Left lung (tissue), 10 donors: ENCODE measurements around the gene WNT5B. TPM values are rescaled to one million over a fixed set of nuclear protein-coding genes. Genes with fewer than 3 reads are reported as not detected.

Source experiments
- ATAC-seq: fragments of 200-7000 bp; cut with Tn5 transposase; one replicate; pipeline ENCODE4 v1.9.1; 2020; ENCODE audit warnings: moderate library complexity
- DNase-seq, 4 donors: peaks; one replicate each; pipeline ENCODE4 v3.0.0-alpha.2; 2013 to 2020
- H3K27ac ChIP-seq, 2 donors: fragments of 200-600 bp; sonication (generic) in 1 of 2; one replicate each; pipeline versions ENCODE4 v1.5.0 to v1.8.0; 2020 to 2021
- H3K27me3 ChIP-seq, 2 donors: fragments of 200-600 bp; sonication (generic) in 1 of 2; one replicate each; pipeline versions ENCODE4 v1.5.0 to v1.8.0; 2020 to 2021
- H3K36me3 ChIP-seq, 2 donors: fragments of 200-600 bp; sonication (generic) in 1 of 2; one replicate each; pipeline versions ENCODE4 v1.5.0 to v1.8.0; 2020 to 2021
- H3K4me1 ChIP-seq, 2 donors: fragments of 200-600 bp; one replicate each; pipeline ENCODE4 v1.8.0; 2021
- H3K4me3 ChIP-seq, 2 donors: fragments of 200-600 bp; sonication (generic) in 1 of 2; one replicate each; pipeline versions ENCODE4 v1.5.0 to v1.8.0; 2020 to 2021; ENCODE audit warnings: mild to moderate bottlenecking in 1 of 2
- H3K9me3 ChIP-seq, 2 donors: fragments of 200-600 bp; sonication (generic) in 1 of 2; one replicate each; pipeline versions ENCODE4 v1.5.0 to v1.8.0; 2020 to 2021
- intact Hi-C, 2 donors: fragments of 100-400 bp; cut with DNase I; formaldehyde crosslinking; loops; one replicate each; pipeline versions ENCODE4 v1.11.2 to v1.14.2; 2022
- polyA plus RNA-seq, 6 donors: library from polyadenylated mRNA; unstranded; fragments of 120-200 nt; gene quantifications; one replicate each; pipeline ENCODE4 v1.2.1, GENCODE V29; 2013; ENCODE audit not compliant: insufficient read length in 6 of 6
- total RNA-seq, 2 donors: library from RNA; stranded (reverse); fragmentation: NEBNext Ultra II Directional; extraction: Animal tissue kit (Norgen Biotek cat#: 25700); gene quantifications; one replicate each; pipeline ENCODE4 v1.2.1, GENCODE V29; 2021
- TF ChIP-seq, protein P1 (sequence below), 2 donors: fragments of 200-600 bp; sonication (generic) in 1 of 2; IDR thresholded peaks; one replicate each; pipeline versions ENCODE4 v1.5.0 to v1.8.0; 2021; ENCODE audit warnings: antibody characterized with exemption in 2 of 2
- donor health status: DM: no; HTN: yes; CAD: no.
- donor health status: DM: no; HTN: no; CAD: no.

Gene WNT5B
- total and polyA plus RNA-seq, 8 donors = 3.3 to 8.8 (median 6.7) TPM

GRCh38 chr12:1618489-1618888 lies 10.5 kb upstream of the WNT5B start:
- ATAC-seq (peak; percentile 39), DNase-seq (no peak)
- H3K4me1 ChIP-seq = peaks cover 3 to 48% of the 10 kb centered on the region in 2 donors
- no peaks in the 10 kb centered on the region for H3K9me3 ChIP-seq
- H3K27ac ChIP-seq = peak overlapping the region in 1 of 2 donors; percentile 67
- H3K4me3 ChIP-seq = no peak overlapping the region
- intact Hi-C loops = no loop called here
- TF ChIP-seq, protein P1, sequence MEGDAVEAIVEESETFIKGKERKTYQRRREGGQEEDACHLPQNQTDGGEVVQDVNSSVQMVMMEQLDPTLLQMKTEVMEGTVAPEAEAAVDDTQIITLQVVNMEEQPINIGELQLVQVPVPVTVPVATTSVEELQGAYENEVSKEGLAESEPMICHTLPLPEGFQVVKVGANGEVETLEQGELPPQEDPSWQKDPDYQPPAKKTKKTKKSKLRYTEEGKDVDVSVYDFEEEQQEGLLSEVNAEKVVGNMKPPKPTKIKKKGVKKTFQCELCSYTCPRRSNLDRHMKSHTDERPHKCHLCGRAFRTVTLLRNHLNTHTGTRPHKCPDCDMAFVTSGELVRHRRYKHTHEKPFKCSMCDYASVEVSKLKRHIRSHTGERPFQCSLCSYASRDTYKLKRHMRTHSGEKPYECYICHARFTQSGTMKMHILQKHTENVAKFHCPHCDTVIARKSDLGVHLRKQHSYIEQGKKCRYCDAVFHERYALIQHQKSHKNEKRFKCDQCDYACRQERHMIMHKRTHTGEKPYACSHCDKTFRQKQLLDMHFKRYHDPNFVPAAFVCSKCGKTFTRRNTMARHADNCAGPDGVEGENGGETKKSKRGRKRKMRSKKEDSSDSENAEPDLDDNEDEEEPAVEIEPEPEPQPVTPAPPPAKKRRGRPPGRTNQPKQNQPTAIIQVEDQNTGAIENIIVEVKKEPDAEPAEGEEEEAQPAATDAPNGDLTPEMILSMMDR (IDR thresholded peaks at IDR 0.05) = no peak
- no peaks in the 10 kb centered on the region for H3K27me3 ChIP-seq
- no peaks in the 10 kb centered on the region for H3K36me3 ChIP-seq

DNA sequence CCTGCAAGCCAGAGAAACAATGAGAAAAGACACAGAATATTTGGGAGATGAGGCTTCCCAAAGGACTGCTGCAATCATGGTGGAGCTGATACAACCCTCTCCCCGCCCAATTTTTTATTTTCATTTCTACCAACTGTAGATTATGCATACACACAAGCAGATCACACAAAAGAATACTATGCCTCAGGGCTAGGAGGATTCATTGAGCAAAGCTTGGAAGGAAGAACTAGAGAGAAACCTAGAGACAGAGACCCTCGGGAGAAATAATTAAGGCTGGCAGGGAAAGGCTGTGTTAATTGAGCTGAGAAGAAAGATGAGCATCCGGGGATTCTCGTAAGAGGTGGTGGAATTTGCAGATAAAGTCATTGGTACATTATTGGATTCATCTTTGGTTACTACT lies 9.9 kb upstream of the WNT5B start:
- no peaks in the 10 kb centered on the region for H3K36me3 ChIP-seq
- intact Hi-C loops = no loop called here
- DNase-seq = no peak
- no peak for ATAC-seq
- H3K9me3 ChIP-seq = no peaks in the 10 kb centered on the region
- TF ChIP-seq, protein P1 (IDR thresholded peaks at IDR 0.05) = no peak
- no peak overlapping the region for H3K4me3 ChIP-seq
- no peaks in the 10 kb centered on the region for H3K27me3 ChIP-seq
- peaks cover 3 to 48% of the 10 kb centered on the region in 2 donors for H3K4me1 ChIP-seq
- H3K27ac ChIP-seq = peak overlapping the region in 1 of 2 donors; percentile 67

GRCh38 chr12:1619587-1619986 lies 9.4 kb upstream of the WNT5B start:
- TF ChIP-seq, protein P1 (IDR thresholded peaks at IDR 0.05) = no peak
- peak in 3 of 4 donors; percentile 24 to 91 (median 81) for DNase-seq
- intact Hi-C loops = no loop called here

DNA sequence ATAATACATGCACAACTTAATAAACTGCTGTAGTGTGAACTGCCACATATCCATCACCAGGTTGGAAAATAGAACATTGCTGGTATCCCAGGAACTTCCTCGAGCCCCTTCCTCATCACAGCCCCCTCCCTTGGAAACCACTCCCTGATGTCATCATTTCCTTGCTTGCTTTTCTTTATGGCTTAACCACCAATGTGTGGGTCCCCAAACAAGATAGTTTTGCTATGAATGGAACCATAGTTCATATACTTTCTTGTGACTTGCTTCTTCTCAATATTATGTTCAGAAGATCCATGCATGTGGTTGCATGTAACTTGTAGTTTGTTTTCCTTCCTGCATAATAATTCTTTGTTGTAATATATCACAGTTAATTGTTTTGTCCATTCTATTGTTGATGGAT lies 8.9 kb upstream of the WNT5B start:
- Histone ChIP-seq H3K27me3 (no peaks in the 10 kb centered on the region), H3K36me3 (no peaks in the 10 kb centered on the region), H3K9me3 (no peaks in the 10 kb centered on the region), H3K27ac (peak overlapping the region in 1 of 2 donors; percentile 67), H3K4me3 (no peak overlapping the region), H3K4me1 (peaks cover 3 to 48% of the 10 kb centered on the region in 2 donors)
- TF ChIP-seq, protein P1 (IDR thresholded peaks at IDR 0.05) = no peak
- DNase-seq (no peak), ATAC-seq (no peak)
- intact Hi-C loops = no loop called here

More at GRCh38 chr12:1619587-1619986, 9.4 kb upstream of the WNT5B start:
- Histone ChIP-seq H3K4me3 (no peak overlapping the region), H3K9me3 (no peaks in the 10 kb centered on the region), H3K27me3 (no peaks in the 10 kb centered on the region), H3K36me3 (no peaks in the 10 kb centered on the region), H3K4me1 (peaks cover 3 to 48% of the 10 kb centered on the region in 2 donors), H3K27ac (peak overlapping the region in 1 of 2 donors; percentile 67)
- peak; percentile 77 for ATAC-seq

DNA sequence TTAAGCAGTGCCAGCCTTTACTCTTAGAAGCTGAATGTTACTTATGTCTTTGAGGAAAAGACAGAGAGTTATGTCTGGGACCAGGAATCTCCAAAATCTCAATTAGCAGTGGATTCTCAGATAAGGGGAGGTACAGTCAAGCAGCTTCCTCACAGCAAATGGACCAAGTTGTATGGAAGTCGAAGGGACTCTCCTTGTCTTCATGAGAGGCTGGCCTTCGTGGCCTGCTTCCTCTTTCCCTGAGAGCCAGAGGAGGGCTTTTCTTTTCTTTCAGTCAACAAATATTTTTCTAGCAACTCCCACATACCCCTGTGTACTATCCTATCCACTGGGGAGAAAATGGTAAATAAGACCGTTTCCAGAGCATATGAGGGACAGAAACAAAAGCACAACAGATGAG lies 6.6 kb upstream of the WNT5B start:
- no peak for DNase-seq
- Histone ChIP-seq H3K27ac (no peak overlapping the region), H3K4me1 (peaks cover 3 to 30% of the 10 kb centered on the region in 2 donors), H3K36me3 (no peaks in the 10 kb centered on the region), H3K4me3 (no peak overlapping the region), H3K27me3 (no peaks in the 10 kb centered on the region), H3K9me3 (no peaks in the 10 kb centered on the region)
- TF ChIP-seq, protein P1 (IDR thresholded peaks at IDR 0.05) = no peak
- ATAC-seq = no peak
- intact Hi-C loops = no loop called here
